Left cardiac atrium (tissue), 4 donors: ENCODE data around the gene CCDC85C. TPM values are rescaled to one million over a fixed set of nuclear protein-coding genes. Genes with fewer than 3 reads are reported as not detected.

ENCODE experiments used
- ATAC-seq, 2 donors: fragments of 200-7000 bp; cut with Tn5 transposase; one replicate each; pipeline ENCODE4 v1.9.1; 2020; ENCODE audit warnings: mild to moderate bottlenecking in 2 of 2, moderate library complexity in 2 of 2
- DNase-seq: peaks from one replicate; pipeline ENCODE4 v3.0.0-alpha.2; 2020
- intact Hi-C, 2 donors: fragments of 100-400 bp; cut with DNase I; formaldehyde crosslinking; loops; one replicate each; pipeline versions ENCODE4 v1.14.1 to v1.15.1; 2022 to 2023
- total RNA-seq, 2 donors: library from RNA; stranded (reverse); fragmentation: NEBNext Ultra II Directional; extraction: Animal tissue kit (Norgen Biotek cat#: 25700); gene quantifications; one replicate each; pipeline ENCODE4 v1.2.1, GENCODE V29; 2021
- donor health status: DM: no; HTN: yes; CAD: no.
- donor health status: DM: no; HTN: yes; CAD: no; lungs with severe emphysema.
- donor health status: DM: yes; HTN: yes; CAD: no.
- donor health status: Dilated cardiomyopathy.

Gene CCDC85C
- total RNA-seq, 2 donors from 2014 or later: 21.4 to 24.7 TPM

DNA sequence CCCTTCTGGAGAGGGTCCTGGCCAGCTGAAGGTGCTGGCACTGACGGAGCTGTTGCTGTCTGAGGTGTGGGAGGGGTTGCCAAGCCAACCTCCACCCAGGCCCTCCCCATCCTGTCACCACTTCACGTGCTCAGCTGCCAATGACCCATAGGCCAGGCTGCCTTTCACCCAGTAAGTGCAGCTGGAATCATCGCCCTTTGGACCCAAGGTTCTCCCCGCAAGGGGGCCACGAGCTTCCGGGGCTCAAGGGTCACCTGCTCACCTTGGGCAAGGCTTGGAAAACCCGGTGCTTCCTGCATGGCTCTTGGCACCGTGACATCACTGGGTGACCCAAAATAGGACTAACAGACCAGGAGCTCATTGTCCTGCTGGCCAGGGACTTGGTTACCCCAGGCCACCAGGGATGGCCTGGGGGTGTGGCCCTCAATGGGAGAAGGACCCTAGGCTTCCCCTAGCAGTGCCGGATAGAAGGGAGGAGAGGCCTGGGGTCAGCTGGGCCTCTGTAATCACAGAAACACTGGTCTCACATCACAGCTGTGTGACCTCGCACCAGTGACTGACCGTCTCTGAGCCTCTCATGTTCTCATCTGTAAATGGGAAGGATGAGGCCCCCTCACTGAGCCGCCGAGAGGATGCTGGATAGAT lies 51.3 kb downstream of the CCDC85C start:
- no peak for DNase-seq
- peak; percentile 23 to 36 for ATAC-seq
- intact Hi-C loops: no loop called here

DNA sequence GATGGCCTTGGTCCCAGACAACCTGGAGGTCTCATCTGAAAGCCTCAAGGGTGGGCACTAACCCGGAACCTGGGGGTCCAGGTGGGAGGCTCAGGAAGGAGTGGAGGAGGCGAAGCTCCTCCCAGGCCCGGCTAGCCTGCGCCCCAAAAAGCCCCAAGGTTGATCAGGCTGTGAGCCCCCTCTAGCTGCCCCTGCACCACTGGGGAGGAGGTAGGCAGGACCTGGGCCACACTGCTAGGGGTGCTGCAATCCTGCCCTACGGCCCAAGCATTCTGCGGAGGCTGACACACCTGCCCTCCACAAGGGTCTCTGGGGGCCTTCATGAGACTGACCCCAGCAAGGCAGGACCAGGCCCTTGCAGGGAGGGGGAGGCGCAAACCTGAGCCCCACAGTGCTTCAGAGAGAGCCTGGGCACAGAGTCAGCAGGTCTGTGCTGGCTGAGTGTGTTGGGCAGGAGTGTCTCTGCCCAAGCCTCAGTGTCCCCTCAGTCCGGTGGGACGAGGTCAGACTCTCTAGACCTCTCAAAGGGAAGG lies 51.9 kb downstream of the CCDC85C start:
- DNase-seq (no peak), ATAC-seq (peak in 1 of 2 donors; percentile 5)
- intact Hi-C loops: no loop called here

DNA sequence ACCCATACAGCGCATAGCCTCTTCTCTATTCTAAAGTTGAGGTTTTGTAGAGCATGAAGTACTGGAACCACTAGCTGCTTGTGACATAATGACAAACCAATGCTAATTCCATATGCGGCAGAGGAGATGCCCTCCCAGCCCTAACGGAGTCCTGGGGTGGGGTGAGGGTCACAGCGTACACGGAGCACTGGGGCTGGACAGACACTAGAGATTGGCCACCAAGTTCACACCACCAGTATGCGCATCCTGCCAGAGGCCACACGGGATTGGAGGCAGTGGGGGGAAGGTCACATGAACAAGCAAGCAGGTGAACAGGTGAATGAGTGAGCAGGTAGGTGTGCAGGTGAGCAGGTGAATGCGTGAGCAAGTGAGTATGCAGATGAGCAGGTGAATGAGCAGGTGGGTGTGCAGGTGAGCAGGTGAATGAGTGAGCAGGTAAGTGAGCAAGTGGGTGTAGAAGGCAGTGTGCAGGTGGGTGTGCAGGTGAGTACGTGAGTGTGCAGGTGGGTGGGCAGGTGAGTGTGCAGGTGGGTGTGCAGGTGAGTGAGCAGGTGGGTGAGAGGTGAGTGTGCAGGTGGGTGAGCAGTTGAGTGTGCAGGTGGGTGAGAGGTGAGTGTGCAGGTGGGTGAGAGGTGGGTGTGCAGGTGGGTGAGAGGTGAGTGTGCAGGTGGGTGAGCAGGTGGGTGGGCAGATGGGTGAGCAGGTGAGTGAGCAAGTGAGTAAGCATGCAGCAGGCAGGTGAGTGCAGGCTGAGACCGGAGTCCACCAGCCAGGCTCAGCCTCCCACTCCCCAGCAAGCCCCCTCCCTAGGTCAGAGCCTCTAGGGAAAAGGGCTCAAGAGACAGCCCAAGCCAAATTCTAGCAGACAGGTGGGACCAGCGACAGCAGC lies 52.7 kb downstream of the CCDC85C start:
- no peak for ATAC-seq
- intact Hi-C loops: no loop called here

DNA sequence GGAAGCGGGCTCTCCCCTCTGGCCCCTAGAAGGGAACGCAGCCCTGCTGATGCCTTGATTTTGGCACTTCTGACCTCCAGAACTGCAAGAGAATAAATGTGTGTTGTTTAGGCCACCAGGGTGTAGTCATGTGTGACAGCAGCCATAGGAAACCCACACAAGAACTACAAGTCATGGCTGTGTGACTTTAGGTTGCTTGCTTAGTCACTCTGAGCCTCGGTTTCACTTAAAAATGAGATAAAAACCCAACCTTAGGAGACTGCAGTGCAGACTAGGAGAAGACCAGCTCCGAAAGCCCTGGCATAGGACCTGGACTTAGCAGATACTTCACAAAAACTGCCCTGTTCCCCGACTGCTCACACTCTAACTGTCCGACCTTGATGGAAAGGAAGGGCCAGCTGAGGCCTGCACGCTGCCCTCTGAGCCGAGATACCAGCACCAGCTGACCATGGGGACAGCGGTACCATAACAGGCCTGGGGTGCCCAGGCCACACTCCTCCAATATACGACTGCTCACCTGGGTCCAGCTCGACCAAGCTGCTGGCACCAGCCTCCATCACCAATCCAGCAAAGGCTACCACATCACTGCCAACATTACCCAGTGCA lies 53.5 kb downstream of the CCDC85C start:
- intact Hi-C loops: no loop called here
- ATAC-seq (no peak), DNase-seq (no peak)

More for the DNA sequence above, 52.7 kb downstream of the CCDC85C start:
- no peak for DNase-seq

DNA sequence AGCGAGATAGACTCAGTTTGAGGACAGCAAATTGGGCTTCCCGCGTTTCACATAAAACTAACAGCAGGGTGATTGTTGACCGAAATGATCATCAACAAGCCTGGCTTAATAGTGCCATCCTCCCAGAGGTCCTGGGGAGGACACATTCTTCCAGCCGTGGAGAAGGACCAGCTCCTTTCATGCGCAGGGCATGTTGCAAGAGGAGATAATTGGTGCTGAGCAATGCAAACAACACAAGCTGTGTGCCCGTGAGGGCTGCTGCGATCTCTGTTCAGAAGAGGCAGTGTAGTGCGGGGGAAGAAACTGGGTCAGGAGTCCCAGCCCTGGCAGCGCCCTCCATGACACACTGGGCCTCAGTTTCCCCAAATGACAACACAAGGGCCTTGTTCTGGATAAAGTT lies 54.3 kb downstream of the CCDC85C start:
- ATAC-seq: peak in 1 of 2 donors; percentile 56
- no peak for DNase-seq
- intact Hi-C loops: no loop called here

DNA sequence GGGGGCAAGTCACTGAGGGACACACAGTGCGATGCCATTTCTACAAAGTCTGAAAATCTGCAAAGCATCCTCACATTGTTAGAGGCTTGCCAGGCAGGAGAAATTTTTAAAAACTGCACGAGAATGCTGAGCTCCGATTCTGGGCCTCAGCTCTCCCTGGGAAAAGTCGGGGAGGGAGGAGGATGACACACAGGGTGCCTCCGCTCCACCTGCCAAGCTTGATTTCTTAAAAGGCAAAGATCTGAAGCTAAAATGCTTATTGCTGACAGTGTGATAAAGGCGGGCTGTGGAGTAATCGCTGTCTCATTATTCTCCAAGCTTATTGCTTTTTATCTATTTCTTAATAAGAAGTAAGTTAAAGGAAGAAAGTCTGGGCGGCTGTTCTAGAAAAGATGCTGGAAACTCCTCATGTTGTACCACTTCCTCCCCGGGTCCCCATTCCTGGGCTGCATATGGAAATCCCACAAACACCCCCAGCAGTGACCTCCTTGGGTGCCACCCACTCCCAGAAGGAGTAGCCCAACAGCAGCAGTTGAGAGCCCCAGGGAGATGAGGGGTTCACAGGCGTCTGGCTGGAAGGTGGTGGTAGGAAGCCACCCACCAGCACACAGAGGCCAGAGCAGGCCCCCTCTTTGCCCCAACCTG lies 55.0 kb downstream of the CCDC85C start:
- peak in 1 of 2 donors; percentile 73 for ATAC-seq
- intact Hi-C loops: no loop called here
- no peak for DNase-seq

DNA sequence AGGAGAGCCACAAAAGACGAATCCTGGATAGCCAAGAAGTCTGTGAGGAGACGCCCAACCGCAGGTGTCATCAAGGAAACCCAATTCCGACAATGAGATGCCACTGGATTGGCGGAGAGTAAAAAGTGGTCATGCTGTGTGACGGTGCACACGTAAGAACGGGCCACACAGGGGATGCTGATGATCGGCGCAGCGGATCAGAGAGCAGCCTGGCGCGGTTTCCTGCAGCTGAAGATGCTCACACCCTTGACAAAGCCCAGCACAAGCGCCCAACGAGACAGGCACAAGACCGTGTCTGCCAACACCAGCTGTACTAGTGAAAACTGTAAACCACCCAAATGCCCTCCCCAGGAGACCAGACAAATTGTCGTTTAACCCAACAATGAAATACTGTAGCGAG lies 55.8 kb downstream of the CCDC85C start:
- ATAC-seq (no peak), DNase-seq (no peak)
- intact Hi-C loops: no loop called here

DNA sequence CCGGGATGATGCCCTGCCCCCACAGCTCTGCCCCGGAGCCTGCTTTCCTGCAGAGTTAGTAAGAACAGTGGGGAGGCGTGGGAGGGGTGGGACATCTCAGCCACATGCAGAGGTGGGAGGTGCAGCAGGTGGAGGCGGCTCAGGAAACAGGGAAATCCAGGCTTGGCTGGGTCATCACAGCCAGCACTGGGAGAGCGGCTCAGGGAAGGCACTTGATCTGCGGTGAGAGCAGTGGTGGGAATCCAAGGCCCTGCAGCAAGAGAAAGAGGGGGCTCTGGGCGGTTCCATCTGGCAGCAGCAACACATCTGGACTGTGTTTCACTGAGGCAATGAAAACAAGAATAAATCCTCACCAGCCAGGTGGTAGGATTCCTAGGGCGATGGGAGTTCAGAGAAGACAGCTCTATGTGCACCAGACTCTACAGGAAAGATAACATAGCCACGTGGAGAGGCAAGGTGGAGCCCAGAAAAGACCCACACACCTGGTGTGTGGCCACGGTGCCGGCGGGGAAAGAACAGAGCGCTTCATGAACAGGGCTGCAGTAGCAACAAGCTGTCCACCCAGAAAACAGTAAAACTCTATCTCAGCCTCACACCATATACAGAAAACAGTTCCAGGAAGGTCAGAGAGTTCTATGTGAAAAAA lies 57.6 kb downstream of the CCDC85C start:
- intact Hi-C loops: no loop called here
- DNase-seq: no peak
- no peak for ATAC-seq

DNA sequence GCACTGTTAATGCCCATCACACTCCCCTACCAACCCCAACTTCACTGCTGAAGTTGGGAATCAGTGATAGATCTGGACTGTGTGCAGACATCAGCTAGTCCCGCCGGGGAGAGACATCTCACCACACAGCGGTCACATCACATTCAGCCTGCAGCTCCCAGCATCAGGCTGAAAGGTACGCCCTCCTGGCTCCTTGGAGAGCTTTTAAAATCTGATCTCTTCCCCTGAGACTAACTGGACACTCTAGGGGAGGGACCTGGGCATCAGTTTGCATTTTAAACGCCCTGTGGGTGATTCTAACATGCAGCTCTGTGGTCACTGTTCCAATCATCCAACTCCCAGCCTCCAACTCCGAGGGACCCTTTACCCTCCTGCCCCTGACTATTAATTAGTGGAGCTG lies 58.4 kb downstream of the CCDC85C start:
- intact Hi-C loops: no loop called here
- DNase-seq (no peak), ATAC-seq (no peak)

DNA sequence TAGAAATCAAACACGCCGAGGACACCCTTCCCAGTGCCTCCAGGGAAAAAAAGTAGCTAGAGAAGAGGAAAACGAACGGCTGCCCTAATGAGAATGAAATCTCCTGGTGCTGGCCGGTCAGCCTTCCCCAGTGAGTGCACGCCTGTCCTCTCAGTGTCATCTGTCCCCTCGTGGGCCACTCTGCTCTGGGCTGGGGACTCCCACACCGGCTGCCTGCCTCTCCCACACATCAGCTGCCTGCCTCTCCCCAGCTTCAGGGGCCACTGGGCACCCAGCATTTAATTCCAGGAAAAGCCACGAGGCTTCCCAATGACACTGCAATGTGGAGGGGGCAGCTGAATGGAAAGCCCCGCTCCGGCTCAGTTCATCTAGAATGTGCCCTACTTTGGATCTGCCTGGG lies 59.0 kb downstream of the CCDC85C start:
- ATAC-seq (no peak), DNase-seq (no peak)
- intact Hi-C loops: no loop called here

DNA sequence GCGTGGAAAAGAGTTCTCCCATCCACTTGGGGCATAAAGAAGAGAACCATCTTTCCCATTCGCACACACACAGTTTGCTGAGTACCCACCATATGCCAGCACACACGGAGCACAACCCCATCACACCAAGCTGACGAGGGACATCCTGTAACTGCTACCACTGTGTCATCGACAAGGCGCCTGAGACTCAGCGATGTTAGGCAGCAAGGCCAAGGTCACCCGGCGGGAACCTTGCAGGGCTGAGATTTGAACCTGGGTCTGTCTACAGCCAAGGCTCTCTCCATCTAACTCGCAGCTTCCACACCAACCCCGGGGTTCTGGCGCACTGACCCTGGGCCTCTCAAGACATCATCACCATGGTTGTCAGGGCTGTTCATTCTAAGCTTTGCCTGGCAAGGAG lies 60.0 kb downstream of the CCDC85C start:
- intact Hi-C loops: no loop called here
- ATAC-seq: no peak
- no peak for DNase-seq

DNA sequence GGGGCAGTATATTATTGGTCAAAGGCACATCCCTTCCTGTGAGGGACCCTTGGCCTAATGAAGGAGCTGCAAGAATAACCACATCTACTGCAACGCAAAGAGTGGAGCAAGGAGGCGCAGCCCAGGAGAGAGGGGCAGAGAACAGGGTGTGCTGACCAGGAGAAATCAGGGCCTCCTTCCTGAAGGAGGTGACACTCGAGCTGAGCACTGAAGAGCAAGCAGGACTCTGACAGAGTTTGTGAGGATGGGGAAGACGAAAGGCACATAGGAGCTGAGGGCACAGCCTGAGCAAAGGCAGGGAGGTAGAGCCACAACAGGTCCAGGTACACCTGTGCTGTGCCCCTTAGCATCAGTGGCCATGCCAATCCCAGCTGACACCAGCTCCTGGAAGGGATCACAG lies 60.6 kb downstream of the CCDC85C start:
- ATAC-seq (no peak), DNase-seq (no peak)
- intact Hi-C loops: no loop called here

DNA sequence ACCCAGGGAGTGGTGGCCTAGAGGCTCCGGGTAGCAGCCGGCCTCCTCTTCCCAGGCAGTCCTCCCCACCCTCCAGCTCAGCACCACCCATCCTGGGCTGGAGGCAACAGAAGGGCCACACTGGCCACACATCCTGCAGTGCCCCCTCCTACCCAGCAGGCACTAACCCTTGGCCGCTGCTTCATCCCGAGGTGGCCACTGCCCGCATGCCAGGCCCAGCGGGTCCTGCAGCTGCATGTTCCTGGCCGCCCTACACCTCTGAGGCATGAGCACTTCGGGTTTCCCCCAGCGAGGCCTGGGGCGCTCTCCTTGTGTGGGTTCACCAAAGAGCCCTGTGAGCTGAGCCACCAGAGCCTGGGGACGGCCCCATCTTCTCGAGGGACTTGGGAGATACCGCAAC lies 61.4 kb downstream of the CCDC85C start:
- no peak for DNase-seq
- intact Hi-C loops: no loop called here
- no peak for ATAC-seq

DNA sequence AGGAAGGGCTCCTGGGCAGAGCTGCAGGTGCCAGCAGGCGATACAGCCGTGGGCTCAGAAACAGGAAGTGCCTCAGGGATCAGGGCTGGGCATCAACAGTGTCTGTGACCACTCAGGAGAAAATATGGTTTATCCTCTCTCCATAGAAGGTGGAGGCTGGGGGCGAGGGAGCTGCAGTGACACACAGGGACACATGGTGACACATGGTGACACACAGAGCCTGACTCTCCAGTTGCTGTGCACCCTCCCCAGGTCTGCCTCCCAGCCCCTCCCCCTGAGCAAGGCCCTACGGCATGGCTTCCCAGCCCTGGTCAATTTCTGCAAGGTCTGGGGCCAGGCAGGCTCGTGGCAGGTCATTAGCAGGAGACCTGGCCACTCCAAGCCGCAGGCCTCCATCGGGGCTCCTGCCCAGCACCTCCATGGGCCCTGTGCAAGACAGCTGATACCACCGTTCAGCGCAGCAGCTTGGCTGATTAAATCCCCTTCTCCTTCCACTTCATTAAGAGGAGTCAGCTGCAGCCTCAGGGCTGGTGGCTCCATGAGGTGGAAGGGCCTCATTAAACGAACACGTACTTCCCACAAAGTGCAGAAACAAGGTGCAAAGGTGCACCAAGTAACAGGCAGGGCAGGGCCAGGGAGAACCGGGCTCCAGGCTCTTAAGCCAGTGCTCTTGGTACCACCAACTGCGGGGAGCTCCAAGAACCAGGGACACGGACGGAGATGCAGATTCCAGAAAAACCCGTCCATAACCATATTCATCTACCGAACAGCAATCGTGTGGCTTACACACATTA lies 62.1 kb downstream of the CCDC85C start:
- DNase-seq: no peak
- no peak for ATAC-seq

DNA sequence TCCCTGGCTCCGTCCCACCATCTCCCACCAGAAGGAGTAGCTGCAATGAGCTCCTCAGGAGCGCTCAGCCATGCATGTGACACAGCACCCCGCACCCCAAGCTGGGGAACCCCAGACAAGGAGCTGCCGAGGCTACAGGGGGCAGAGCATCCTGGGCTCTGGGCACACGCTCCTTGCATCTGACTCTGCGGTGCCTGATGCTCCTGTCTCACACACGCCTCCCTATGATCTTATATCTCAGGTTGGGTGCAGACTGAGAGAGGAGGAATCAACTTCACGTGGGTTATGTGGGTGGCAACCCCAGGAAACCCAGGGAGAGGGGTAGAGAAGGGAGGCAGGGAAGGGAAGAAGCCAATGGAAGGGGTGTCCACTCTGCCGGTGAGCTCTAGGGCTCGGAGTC lies 62.8 kb downstream of the CCDC85C start:
- DNase-seq (no peak), ATAC-seq (no peak)
- intact Hi-C loops: no loop called here

More for the DNA sequence above, 62.1 kb downstream of the CCDC85C start:
- intact Hi-C loops: no loop called here

DNA sequence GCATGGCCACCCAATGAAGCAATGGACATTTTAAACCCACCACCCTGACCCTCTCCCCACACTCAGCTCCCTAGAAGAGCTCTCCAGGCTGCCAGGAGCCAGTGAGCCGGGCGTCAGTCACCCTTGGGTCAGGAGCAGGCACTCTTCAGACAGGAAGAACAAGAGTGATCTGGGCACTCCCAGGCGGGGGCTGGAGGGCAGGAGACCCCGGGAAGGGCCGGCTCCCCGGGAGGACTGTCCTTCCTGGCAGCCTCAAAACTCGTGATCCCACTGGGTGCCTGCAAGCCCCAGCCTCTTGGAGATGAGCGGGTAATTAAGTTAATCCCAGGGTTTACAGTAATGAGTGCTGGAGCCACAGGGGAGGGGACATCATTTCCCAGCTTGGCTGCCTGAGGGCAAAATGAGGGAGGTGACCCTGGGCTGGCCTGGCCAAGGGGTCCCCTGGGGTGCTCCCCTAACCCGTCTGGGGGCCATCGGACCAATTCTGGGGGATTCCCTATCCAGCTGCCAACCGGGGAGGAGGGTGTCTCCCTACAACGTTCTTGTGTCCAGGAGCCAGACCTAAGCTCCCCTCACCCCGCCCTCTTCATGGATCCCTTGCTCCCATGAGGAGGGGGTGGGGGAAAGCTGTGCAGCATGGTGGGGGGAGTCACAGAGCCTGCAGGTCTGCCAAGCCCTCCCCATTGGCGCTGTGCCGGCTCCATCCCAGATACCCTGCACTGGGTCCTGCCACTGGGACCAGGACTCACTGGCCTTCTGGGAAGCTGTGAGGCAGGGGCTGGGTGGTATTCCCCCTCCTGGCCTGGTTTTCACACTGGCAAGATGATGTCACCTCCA lies 63.6 kb downstream of the CCDC85C start:
- ATAC-seq: no peak
- intact Hi-C loops: no loop called here
- no peak for DNase-seq

DNA sequence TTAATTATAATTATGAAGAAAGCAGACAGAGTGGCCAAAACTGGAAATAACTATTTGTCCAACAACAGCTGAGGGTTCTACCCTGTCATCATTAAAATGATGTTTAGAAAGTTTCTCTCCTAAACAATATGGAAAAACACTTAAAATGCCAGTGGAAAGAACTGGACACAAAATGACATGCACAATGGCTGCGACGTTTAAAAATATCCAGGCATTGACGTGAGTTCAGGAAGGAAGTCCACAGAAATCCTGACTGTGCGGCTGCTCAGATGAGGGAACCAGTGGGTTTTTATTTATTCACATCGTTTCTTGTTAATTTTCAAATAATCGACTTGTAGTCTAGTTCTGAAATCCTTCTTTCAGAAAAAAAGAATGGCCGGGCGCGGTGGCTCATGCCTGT lies 64.5 kb downstream of the CCDC85C start:
- ATAC-seq: no peak
- DNase-seq: no peak
- intact Hi-C loops: no loop called here

DNA sequence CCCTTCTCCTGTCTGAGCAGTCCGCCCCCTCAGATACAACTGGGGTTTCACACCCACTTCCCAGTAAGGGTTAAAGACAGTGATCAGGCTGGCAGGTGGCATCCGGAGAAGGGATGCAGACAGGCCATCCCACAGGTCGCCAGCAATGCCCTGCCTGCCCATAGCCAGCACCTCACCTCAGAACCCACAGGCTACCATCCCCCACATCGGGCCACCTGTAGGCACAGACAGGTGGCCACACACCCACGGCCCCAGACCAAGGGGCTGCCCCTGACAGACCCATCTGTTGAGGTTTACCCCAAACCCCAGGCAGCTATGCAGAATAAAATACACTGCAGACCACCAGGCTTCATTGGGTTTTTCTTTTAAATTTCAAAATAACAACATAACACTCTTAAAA lies 65.3 kb downstream of the CCDC85C start:
- intact Hi-C loops: no loop called here
- DNase-seq (no peak), ATAC-seq (no peak)
